LHCN-M2 (cell line): ENCODE data around the gene CDK3. TPM values are rescaled to one million over a fixed set of nuclear protein-coding genes. Genes with fewer than 3 reads are reported as not detected.
A peak's percentile ranks its signal among the peaks of the same experiment; 100 is the strongest.
"Not testable (repeated sequence)": the region's sequence is repeated elsewhere in the genome, so short reads cannot be mapped to it uniquely, and the experiment has no call there.

ENCODE experiments used
- DNase-seq: peaks from one replicate; pipeline ENCODE4 v3.0.0-alpha.2; 2012; ENCODE audit warnings: low read depth
- total RNA-seq: library from RNA; depleted of rRNA; stranded (reverse); fragments of >200 nt; gene quantifications from 2 replicates; pipeline ENCODE4 v1.2.3, GENCODE V29; 2014; rRNA removed

The CDK3 gene
- total RNA-seq, 1 experiment from 2014 or later, result 3.8 TPM

- DNase-seq, result no peak
These were observed 38.5 kb downstream of the CDK3 start for GRCh38 chr17:76039121-76039520.

- DNase-seq, result no peak
These were observed 39.7 kb downstream of the CDK3 start for GRCh38 chr17:76040376-76040775.

- not testable (repeated sequence) for DNase-seq
These were observed 42.2 kb downstream of the CDK3 start for GRCh38 chr17:76042868-76043267.

GRCh38 chr17:76044475-76045007 is 43.9 kb downstream of the CDK3 start:
- not testable (repeated sequence) for DNase-seq

GRCh38 chr17:76046064-76046463 is 45.4 kb downstream of the CDK3 start:
- no peak for DNase-seq

GRCh38 chr17:76048025-76048605 is 47.5 kb downstream of the CDK3 start:
- DNase-seq, result no peak

- peak; percentile 92 for DNase-seq
These were observed 48.1 kb downstream of the CDK3 start for GRCh38 chr17:76048711-76049110.

GRCh38 chr17:76049239-76049638 is 48.6 kb downstream of the CDK3 start:
- DNase-seq, result peak; percentile 21

- DNase-seq, result no peak
These were observed 49.3 kb downstream of the CDK3 start for GRCh38 chr17:76049836-76050537.

- peak; percentile 39 for DNase-seq
These were observed 50.1 kb downstream of the CDK3 start for GRCh38 chr17:76050538-76051467.

GRCh38 chr17:76051561-76051960 is 50.9 kb downstream of the CDK3 start:
- DNase-seq, result no peak

- DNase-seq, result peak; percentile 71
These were observed 52.8 kb downstream of the CDK3 start for GRCh38 chr17:76053246-76054111.

- peak; percentile 67 for DNase-seq
These were observed 53.4 kb downstream of the CDK3 start for GRCh38 chr17:76054112-76054476.

Other genes with a start within 250 kb of the CDK3 start
- 65.4 and 66.3 TPM in 2 replicates for gene GALK1, start 235.7 kb upstream of the CDK3 start, total RNA-seq
- 18.8 and 32.5 TPM in 2 replicates for gene UNK, start 216.0 kb upstream of the CDK3 start, total RNA-seq
- 0.69 and 0.71 TPM in 2 replicates for gene UNC13D, start 156.5 kb upstream of the CDK3 start, total RNA-seq
- 27.6 and 33.3 TPM in 2 replicates for gene WBP2, start 145.5 kb upstream of the CDK3 start, total RNA-seq
- gene TRIM47, start 122.3 kb upstream of the CDK3 start, total RNA-seq, result 11.8 and 11.9 TPM in 2 replicates
- gene TRIM65, start 103.9 kb upstream of the CDK3 start, total RNA-seq, result 29.6 and 32.5 TPM in 2 replicates
- gene MRPL38, start 96.0 kb upstream of the CDK3 start, total RNA-seq, result 28.7 and 37.1 TPM in 2 replicates
- 19.7 and 20.7 TPM in 2 replicates for gene FBF1, start 59.8 kb upstream of the CDK3 start, total RNA-seq
- 30.5 and 36.2 TPM in 2 replicates for gene ACOX1, start 21.7 kb upstream of the CDK3 start, total RNA-seq
- gene TEN1, start 21.6 kb upstream of the CDK3 start, total RNA-seq, result 16.7 and 18.5 TPM in 2 replicates
- gene EVPL, start 26.5 kb downstream of the CDK3 start, total RNA-seq, result not detected in 2 replicates
- 27.3 and 29.3 TPM in 2 replicates for gene SRP68, start 71.7 kb downstream of the CDK3 start, total RNA-seq
- gene GALR2, start 73.9 kb downstream of the CDK3 start, total RNA-seq, result 0.13 TPM in 1 of 2 replicates, not detected in the other
- not detected in 2 replicates for gene ZACN, start 78.3 kb downstream of the CDK3 start, total RNA-seq
- gene EXOC7, start 102.9 kb downstream of the CDK3 start, total RNA-seq, result 83.5 and 83.7 TPM in 2 replicates
- gene FOXJ1, start 140.4 kb downstream of the CDK3 start, total RNA-seq, result 0.26 TPM in 1 of 2 replicates, not detected in the other
- 2.8 and 3.0 TPM in 2 replicates for gene RNF157, start 239.6 kb downstream of the CDK3 start, total RNA-seq